ENCODE measurements around the gene CDK5R2.

CDK5R2 gene

DNA sequence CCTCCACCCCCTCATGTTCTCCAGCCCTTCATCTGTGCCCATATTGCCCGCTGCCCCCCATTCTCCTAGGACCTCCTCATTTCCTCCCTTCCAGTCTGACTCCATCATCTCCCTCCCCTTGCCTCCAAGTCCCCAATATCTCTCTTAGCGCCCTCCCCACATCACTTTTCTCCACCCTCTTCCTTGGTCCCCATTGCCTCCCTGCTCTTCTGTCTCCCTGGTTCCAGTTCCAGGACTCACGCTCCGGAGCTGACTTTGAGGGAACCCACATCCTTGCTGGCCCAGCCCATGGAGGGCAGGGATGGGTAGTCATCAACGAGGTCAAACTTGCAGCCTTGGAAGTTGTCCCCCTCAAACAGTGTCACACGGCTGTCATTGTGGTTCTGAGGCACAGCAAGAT lies 31.1 kb downstream of the CDK5R2 start:
- no peak for FAIRE-seq

DNA sequence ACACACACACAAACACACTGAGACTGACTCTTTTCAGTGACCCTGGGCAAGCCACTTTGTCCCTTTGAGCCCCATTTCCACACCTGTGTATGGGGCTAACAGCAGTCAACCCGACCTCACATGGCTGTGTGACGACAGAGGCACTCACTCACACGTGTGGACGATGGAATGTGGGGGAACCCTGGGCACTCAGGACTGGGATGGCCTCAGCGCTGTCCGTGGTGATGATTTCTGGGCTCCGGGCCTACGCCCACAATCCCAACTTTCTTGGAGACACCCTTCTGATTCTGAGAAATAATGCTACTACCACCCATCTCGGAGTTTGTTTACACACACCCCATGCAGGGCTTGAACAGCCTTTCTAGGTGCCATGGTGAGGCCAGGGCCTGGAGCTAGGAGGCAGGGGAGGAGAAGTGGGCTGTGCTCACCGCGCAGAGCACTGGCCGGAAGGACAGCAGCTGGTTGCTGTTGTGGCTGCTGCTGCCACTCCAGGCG lies 32.3 kb downstream of the CDK5R2 start:
- no peak for FAIRE-seq

DNA sequence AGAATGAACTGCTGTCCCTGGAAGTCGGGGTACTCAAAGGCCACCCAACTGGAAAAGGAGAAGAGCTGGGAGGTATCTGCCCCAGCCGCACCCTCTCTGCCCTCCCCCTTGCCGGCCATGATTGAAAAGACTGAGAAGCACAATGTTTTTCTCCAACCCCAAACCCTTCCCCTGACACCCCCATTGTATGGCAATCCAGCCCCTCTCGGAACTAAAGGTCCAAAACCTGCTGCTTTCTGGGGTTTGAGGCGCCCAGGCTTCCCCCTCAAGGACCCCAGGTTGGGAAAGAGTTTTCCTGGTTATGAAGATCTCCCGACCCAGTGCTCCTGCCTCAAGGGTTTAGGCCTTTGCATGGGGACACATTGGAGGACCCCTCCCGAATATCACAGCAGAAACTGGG lies 32.7 kb downstream of the CDK5R2 start:
- FAIRE-seq: no peak

DNA sequence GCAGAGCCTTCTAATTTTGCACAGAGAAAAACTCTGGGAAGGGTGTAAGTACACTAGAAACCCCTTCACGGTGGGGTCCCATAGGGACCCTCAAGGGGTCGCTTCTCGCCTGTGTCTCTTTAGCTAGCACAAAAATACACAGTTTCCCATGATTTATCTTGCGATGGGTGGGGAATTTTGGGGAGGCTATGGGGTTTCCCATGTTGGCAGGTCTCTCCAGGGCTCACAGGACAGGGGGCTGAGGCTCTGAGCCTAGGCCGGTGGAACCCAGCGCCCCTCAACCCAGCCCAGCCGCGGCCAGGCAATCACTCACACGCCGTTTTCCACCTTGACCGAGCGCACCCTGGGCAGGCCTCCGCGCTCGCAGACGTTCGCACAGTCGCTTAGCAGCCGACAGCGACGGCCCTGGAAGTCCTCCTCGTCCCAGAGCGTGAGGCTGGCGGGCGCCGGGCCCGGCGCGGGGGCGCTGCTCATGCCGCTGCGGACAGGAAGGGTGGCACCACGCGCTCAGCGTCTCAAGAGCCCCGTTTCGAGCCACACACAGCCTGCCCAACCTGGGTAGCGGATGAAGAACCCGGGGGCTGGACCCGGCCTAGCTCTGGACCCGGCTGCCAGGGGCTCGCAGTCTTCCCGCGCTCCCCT lies 33.4 kb downstream of the CDK5R2 start:
- FAIRE-seq: no peak

DNA sequence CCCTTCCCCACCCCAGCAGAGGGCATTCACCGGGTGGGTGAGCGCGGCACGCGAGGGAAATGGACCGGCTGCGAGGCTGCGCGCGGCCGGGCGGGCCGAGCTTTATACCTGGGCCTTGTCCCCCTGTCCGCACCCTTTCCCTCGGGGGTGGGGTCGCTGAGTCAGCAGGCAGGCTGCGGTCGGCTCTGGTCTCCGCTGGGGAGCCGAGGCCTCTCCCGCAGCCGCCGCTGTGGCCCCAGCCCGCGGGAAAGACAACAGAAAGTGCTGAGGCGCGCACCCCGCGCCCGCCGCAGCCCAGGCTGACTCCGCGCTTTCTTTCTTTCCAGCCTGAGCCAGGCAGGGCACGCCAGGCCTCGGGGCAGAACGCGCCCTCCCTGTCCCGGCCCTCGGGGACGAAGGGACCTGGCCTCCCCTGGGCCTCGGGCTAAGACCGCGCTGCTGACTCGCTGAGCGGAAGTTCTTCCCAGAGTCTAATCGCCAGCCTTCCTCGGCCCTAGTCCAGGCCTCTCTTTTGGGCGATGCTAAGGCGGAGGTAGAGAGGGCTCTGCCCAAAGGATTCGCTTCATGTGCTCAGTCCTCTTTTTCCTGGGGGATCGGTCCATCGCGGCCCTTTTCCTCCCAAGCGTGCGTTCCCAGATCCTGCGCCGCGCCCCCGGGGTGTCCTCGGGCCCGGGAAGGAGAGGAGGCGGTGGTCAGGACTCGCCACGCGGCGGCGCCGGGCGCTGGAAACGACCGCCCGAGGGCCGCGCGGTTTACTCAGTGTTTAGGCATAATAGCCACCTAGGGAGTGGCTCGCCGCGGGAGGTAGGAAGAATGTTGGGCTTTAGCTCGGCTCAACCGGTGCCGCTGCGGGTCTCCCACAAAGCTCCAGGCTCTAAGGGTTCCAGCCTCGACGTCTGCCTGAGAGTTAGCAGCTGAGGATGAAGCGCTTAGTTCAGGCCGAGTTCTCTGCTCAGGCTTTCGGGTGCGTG lies 34.2 kb downstream of the CDK5R2 start, which contains the start of gene CRYBA2:
TSS of gene CRYBA2 (minus strand) at position 78 of the 971 bp plus-strand sequence. CDS start 246 bp downstream, outside the sequence.
- no peak for FAIRE-seq

DNA sequence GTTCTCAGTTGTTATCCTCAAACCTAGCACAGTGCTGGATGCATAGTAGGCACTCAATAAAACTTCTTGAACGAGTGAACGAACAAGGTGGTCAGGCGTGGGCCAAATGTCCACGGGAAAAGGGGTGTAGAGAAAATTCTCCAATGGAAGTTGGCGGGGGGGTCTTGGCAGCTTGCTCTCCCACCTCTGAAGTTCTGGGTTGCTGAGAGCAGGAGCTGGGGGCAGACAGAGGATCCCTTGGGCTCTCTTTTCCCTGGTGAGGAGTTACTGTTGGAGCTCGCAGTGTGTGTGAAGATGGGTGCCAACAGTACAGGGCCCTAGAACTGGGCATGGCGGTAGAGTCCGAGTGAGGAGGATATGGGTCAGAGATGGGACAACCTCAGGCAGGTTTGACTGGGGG lies 36.1 kb downstream of the CDK5R2 start:
- FAIRE-seq: no peak

DNA sequence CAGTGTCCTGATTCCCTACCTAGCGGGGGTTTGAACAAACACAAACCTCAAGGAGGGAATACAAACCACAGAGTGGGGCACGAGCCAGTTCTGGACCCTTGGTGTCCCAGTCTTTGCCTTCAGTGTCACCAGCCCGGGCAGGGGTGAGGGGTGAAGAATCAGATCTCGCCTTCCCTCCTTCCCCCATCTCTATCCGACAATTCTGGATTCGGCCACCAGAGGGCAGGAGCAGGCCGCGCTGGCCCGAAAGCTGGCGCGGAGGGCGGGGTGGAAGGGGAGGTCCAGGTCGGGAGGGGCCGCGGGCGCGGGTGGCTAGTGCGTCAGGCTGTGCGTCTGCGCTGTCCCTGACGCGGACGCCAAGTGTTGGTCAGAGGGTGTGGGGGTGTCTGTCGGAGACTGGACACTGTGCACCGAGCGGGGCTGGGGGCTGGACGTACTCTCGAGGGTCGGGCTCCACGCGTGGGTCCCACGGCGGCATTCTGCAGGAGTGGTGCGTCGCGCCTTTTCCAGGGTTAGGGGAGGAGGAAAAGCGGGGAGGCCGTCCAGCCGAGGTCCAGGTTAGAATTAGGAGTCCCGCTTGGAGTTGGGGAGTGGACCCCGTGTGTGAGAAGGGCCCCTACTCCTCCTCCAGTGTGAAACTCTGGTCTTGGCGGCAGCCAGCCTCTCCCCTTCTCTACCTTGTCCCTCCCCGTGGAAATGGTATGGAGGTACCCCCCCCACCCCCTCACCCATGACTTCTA lies 36.7 kb downstream of the CDK5R2 start:
- no peak for FAIRE-seq

DNA sequence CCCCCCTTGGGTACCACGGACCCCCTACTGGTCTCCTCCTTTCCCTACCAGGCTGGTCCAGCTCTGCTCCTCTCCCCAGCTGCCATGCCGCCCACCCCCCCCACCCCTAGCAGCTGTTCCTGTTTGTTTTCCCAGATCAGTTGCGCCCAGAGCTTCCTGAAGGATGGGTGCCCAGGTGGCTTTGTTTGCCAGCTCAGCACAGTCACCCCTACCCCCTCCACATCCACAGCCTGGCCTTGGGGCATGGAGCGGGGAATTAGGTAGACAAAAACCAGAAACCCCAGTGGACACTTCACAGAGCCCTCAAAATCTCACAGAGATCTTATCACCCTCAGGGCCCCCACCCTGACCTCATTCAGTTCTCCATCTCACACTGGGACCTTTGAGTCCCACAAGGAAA lies 37.5 kb downstream of the CDK5R2 start:
- no peak for FAIRE-seq

DNA sequence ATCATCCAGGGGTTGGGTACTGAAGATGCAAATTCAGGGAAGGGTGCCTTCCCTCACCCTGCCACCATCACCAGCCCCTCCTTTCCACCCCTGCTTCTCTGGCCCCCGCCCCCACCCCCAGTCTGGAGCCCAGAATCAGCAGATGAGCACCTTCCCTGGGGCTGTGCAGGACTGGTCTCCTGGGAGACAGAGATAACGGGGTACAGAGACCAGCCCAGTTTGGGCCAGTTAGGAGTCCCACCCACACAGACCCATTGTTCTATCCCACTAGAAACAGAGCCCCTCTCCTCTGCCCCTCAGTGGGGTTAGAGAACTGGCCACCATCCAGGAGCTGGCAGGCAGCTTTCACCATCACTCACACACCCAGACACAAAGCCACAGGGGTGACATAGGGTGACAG lies 38.3 kb downstream of the CDK5R2 start:
- no peak for FAIRE-seq

DNA sequence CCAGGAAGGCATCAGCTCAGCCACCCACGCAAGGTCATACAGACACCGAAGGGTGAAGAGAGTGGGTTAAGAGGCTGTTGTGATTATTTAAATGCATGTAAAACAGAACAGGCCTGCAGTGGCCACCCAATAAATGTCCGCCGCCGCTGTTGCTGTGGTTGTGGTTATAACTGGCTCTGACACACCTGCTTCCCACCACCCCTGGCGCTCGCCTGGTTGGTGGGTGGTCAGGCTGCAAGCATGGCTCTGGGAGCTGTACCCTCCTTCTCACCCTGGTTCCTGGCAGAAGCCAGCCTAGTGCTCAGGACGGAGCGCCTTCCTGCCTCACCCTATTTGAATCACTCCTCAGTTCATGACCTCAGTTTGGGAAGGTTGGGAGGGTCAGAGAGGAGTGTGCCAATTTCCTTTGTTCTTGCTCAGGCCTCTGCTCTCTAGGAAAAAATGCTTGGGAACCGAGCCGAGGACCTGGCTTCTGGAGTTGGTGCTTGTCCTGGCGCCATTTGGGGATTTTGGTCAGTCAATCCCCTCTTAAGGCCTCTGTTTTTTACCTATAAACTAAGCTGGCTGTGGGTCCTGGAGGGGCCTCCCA lies 39.0 kb downstream of the CDK5R2 start:
- FAIRE-seq: no peak

DNA sequence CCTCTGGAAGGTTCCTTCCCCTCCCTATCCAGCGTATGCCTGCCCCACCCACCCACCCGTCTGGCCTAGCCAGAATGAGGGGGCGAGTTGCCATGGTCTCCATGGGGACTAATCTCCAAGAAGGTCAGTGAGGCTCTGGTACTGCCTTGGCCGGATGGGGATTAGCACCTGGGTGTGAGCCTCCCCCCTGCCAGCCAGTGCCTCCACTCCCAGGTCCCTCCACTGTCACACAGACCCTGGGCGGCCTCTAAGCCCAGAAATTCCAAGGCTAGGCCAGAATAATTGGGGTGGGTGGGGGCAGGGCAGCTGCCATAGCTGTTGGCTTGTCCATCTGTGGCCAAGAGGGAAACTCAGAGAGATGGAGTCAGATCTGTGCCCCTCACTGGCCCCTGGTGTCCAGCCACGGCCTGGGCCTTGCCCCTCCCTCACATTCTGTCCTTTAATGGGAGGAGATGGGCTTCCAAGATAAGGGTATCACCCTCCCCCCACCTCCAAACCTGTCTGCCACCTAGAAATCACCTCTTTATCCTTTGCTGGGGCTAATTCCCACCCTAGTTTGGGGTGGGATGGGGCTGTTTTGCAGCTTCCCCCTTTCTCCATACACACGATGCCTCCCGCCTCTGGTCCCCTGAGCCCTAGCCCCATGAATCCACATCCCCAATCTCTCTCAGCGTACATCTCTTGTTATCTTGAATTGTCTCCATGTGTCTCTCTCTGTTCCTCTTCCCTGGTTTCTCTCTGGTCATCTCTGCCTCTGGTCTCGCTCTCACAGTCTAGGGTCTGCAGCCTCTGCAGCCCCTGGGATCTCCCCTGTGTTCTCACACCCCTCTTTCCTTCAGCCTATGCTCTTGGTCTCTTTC lies 39.8 kb downstream of the CDK5R2 start:
- FAIRE-seq: no peak

DNA sequence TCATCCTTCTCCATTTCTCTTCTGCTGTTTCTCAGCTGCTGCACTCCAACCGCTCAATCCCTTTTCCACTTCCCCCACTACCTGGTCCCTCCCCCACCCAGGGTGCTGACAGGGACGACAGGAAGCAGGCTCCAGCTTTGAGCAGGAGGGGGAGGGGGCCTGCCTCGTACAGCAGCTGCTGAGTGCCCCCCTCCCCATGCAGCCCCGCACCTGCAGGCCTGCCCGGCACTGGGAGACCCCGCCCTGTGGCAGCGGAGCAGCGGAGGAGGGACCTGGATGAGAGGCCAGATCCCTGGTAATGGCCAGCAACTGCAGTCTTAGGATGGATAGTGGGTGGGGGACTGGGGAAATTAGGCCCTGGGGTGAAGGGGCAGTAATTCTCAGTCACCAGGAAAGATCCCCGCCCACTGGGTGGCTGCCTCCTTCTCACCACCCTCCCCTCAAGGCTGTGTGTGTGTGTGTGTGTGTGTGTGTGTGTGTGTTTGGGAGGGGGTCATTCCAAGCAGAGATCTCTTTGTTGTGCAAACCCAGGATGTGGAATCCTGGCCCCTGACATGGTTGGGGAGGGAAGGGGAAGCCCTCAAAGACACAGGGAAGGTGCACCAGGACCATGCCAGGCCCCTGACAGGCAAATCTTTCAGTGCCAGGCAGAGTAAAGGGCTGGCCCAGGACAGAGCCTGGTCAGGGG lies 40.6 kb downstream of the CDK5R2 start:
- no peak for FAIRE-seq

DNA sequence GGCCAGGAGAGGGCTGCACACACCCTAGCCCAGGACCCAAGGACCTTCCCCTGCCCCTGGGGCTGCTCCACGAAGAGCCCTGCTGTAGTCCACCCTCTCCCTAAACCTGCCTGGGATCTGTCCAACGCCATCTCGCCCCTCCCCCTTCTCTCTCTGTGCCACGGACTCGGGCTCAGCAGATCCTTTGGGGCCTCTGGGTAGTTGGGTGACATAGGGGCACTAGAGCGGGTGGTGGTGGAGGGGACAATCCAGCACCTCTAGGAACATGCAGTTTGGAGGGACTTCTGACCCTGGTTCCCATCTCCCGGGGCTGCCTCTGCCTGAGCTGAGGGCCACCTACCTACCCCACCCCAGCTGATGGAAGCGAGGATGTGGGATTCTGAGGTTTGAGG lies 41.1 kb downstream of the CDK5R2 start:
- FAIRE-seq: no peak

DNA sequence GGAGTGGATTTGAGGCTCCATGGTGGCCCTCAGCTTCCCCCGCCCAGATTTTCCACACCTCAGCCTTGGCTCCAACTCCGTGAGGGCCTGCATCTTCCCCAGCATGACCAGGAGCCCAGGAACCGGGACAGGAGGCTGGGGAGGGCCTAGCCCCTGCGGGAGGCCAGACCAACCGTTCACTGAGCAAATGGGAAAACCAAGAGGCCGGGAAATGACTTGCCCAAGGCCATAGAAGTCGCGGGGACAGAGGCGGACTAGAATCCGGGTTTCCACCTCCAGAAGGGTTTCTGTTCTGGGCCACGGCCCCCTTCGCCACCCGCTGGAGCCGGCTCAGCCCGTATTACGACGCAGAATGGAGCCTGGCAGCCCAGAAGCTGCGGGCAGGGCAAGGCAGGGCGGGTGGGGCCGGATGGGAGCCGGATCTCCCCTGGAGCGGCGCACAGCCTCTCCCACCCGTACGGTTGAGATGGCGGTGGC lies 41.7 kb downstream of the CDK5R2 start:
- FAIRE-seq: no peak

DNA sequence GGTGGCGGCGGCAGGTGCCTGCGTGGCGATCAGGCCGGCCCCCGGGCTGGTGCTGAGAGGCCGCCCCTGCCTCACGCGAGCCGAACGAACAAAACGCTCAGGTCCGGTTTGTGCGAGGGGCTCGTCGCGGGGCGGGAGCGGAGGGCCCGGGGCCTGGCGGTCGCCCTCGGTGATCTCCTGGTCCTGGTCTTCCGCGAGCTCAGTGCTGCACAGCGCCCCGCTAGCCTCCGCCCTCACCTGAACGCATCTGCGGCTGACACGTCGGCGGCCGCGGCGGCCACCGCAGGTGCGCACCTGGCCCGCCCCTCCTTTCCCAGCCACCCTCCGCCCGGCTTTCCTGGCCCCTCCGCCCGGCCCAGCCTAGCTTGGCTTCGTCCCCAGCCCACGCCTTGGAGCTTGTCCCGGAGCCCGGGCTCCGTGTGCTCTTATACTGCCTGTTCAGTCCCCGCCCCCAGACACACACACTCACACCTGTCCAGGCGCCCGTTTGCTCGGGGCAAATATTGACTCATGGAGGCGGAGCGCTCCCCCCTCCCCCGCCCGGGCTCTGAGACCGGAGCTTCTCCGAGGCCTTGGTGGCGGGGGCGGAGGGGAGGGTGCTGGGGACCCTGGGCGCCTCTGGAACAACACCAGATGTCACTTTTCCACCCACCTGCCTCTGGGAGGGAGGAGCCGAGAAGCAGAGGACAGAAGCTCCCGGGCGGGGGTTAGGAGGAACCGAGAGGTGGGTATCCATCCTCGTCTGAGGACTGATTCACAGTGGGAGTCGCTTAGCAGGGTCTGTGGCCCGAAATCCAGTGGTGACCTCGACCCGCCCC lies 42.3 kb downstream of the CDK5R2 start:
- no peak for FAIRE-seq

DNA sequence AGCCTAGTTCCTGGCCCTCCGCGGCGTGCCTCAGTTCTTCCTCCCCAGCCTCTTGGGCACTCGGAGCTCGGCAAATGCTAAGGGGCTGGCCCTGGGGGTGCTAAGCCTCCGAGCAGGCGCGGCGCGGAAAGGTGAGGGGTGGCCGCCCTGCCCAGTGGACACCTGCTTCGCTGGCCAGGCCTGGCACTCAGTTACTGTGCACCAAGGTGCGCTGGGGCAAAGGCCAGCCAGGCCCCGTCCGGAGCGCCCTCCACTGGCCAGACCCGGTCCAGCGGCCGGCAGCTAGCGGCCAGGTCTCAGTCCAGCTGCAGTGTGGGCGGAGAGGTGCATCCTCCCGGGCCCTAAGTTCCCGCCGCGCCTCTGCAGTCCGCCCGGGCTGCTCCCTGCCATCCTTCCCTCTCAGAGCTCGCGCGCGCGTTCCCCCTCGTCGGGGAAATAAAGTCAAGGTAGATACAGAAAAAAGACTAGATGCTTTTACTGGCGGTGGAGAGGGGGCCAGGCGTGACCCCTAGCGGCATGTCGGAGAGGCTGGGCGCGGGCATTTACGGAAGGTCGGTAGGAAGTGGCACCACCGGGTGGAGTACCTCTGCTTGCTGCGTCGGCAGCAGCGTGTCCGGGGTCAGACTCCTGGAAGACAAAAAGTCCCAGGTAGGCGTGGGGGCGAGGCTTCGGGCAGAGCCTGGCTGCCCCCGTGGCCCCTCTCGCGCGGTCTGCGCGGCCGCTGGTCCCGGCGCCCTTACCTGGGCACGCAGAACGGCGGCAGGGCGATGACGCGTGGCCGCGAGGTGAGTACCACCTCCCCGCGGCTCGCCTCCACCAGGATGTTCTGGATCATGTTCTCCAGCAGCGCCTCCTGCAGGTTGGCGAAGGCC lies 43.2 kb downstream of the CDK5R2 start:
- FAIRE-seq: no peak

DNA sequence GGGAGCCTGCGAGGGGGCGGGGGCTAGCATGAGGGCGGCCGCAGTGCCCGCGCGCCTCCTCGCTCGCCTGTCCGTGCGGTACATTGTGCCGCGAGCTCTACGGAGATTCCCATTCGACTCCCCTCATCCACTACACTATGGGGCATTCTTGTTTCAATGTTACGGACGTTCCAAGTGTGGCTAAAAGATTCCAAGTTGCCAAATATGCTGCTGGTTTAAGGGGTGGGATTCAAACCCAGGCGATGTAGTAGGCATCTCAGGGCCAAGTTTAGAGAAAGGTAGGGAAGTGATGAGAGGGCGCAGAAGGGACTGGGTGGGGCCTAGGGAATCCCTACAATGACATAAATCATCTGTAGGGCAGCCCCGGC lies 43.8 kb downstream of the CDK5R2 start:
- no peak for FAIRE-seq

DNA sequence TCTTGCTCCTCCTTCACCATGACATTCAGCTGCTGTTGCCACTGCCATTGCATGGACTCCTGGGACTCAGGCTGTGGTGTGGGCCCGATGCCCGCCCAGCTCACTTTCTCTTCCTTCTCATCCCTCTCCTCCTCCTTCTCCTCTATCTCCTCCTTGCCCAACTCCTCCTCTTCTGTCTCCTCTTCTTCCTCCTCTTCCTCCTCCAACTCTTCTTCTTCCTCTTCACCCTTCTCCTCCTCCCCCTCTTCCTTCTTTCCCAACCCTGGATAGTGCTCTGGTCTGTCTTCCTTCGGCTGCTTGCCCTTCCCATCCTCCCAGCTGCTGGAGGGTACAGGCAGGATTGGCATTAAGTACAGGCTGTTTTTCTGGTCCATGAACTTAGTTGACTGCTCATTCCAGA lies 44.5 kb downstream of the CDK5R2 start:
- FAIRE-seq: no peak

DNA sequence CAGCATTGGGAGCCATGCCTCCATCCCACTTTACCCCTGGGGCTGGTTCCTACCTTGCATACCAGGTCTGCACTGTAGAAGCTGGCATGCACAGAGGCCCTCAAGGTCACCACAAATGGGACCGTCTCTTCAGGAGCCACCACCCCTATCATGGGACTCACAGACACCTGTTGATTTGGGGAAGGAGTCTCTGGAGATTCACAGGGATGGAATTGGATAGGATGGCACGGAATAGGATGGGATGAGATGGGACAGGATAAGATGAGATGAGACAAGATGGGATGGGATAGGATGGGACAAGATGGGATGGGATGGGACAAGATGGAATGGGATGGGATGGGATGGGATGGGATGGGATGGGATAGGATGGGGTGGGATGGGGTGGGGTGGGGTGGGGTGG lies 49.8 kb downstream of the CDK5R2 start:
- no peak for FAIRE-seq
